Measurements from ENCODE around the gene MFSD12. TPM values are rescaled to one million over a fixed set of nuclear protein-coding genes. Genes with fewer than 3 reads are reported as not detected.
"Not testable (repeated sequence)": the region's sequence is repeated elsewhere in the genome, so short reads cannot be mapped to it uniquely, and the experiment has no call there.

Gene MFSD12
- total RNA-seq, 1 experiment from 2014 or later = 50.5 TPM

DNA sequence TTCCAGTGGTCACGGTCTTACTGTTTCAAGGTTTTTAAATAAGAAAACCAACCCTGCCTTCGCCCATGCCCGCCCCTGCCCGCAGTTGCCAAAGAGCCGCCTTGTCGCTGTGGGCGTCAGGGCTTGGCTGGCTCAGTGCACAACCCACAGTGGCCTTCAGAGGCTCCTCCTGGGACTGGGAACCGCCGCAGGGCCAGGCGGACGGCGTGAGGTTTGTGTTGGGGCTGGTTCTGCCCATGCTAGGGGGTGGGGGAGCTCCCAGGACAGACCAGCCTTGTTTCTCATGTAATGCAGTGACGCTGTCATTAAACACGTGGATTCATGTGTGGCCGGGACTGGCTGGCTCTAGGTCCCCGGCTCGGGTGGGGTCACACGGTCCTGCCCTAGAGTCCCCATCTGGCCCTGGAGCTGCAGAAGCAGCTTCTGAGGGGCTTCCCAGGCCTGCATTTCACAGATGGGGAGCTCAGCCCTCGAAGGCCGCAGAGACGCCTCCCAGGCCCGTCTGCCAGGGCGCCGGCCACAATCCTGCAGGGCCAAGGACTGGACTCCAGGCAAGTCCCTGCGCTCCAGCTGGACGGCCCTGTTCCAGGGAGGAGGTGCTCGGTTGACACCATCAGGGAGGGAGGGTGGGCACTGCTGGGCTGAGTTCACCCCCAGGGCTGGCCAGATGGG lies 20.8 kb downstream of the MFSD12 start:
- no peak for DNase-seq (ENCODE audit: low read depth)

DNA sequence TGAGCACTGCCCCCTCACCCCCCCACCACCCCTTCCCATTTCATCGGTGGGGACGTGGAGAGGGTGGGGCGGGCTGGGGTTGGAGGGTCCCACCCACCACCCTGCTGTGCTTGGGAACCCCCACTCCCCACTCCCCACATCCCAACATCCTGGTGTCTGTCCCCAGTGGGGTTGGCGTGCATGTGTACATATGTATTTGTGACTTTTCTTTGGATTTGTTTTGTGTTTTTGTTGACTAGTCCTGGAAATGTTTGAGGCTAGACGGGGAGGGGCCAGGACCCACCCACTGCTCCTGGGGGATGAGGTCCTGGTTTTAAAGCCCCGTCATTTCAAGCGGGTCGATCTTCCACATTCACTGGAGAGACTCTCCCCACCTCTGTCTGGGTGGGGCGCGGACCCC lies 21.4 kb downstream of the MFSD12 start:
- no peak for DNase-seq (ENCODE audit: low read depth)

DNA sequence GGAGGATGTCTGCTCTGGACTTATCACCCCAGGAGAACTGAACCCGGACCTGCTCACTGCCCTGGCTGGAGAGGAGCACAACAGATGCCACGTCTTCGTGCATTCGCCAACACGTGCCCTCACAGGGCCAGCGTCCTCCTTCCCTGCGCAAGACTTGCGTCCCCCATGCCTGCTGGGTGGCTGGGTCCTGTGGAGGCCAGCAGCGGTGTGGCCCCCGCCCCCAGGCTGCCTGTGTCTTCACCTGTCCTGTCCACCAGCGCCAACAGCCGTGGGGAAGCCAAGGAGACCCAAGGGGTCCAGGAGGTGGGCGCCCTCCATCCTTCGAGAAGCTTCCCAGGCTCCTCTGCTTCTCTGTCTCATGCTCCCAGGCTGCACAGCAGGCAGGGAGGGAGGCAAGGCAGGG lies 21.8 kb downstream of the MFSD12 start:
- no peak for DNase-seq (ENCODE audit: low read depth)

DNA sequence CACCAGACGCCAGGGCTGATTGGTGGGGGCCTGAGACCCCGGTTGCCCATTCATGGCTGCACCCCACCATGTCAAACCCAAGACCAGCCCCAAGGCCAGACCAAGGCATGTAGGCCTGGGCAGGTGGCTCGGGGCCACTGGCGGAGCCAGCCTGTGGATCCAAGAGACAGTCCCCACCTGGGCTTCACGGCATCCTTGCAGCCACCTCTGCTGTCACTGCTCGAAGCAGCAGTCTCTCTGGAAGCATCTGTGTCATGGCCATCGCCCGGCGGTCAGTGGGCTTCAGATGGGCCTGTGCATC lies 22.2 kb downstream of the MFSD12 start:
- DNase-seq (ENCODE audit: low read depth) = no peak

DNA sequence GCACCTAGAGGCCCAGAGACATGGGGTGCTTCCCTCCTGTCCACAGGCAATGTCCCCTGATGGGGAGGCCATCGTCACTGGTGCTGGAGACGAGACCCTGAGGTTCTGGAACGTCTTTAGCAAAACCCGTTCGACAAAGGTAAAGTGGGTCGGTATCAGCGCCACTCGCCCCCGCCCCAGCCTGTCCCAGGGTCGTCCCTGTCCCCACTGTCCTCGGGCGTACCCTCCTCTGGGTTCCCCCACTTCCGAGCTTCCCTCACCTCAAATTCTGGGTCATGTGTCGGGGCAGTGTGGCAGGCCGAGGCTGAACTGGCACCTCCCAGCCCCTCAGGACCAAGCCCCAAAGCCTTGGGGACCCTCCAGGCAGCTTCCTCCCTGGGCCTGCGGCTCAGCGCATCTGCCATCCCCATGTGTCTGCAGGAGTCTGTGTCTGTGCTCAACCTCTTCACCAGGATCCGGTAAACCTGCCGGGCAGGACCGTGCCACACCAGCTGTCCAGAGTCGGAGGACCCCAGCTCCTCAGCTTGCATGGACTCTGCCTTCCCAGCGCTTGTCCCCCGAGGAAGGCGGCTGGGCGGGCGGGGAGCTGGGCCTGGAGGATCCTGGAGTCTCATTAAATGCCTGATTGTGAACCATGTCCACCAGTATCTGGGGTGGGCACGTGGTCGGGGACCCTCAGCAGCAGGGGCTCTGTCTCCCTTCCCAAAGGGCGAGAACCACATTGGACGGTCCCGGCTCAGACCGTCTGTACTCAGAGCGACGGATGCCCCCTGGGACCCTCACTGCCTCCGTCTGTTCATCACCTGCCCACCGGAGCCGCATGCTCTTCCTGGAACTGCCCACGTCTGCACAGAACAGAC lies 22.8 kb downstream of the MFSD12 start:
- no peak for DNase-seq (ENCODE audit: low read depth)

DNA sequence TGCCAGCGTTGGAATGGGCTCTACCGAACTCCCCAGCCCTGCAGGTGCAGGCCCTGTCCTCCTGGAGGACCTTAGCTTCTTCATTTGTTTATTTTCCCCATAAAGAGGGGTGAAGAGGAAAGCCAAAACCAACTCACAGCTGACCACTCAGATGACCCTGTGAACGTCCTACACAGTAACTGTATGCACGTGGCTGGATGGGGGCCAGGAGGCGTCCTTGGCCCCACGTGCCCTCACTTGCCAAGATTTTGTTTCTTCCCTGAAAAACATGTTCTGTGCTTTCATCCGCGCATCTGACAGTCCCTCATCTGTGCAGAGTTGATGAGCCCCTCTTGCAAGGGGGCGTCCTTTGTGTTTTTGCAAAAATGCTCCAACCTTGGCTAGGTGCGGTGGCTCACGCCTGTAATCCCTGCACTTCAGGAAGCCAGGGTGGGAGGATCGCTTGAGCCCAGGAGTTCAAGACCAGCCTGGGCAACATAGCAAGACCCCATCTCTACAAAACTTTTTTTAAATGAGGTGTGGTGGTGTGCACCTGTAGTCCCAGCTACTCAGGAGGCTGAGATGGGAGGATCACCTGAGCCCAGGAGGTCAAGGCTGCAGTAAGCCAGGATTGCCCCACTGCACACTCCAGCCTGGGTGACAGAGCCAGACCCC lies 23.7 kb downstream of the MFSD12 start:
- no peak for DNase-seq (ENCODE audit: low read depth)

DNA sequence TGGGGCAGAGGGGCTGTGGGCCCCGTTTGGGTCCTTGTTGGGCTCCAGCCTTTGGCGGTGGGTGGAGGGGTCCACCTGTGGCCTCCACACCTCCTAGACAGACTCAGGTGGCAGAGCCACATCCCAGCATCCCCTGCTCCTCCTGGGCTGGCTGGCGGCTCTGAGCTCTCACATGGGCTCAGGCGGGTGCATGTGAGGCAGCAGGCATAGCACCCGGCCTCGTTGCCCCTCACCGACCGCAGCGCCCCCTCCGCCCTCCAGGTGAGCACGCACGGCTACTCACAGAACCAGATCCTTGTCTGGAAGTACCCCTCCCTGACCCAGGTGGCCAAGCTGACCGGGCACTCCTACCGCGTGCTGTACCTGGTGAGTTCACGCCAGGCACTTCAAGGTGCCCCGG lies 24.4 kb downstream of the MFSD12 start:
- no peak for DNase-seq (ENCODE audit: low read depth)

DNA sequence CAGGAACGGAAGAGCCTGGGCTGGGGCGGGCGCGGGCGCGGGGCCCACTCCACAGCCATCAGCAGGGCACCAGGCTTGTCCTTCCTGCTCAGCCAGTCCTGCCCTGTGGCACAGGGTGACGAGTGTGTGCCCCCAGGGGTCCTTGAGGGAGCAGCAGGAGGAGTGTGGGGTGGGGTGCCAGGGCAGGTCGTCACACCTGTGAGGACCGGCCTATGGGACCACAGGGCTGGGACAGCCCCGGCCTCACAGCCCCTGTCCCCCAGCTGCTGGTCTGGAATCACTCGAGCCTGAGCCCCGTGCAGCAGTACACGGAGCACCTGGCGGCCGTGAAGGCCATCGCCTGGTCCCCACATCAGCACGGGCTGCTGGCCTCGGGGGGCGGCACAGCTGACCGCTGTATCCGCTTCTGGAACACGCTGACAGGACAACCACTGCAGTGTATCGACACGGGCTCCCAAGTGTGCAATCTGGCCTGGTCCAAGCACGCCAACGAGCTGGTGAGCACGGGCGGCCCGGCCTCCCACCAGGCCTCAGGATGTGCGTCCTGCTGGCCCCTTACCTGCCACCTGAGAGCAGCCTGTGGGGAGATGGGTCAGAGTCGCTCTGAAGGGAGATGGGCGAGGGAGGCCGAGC lies 25.1 kb downstream of the MFSD12 start:
- no peak for DNase-seq (ENCODE audit: low read depth)

DNA sequence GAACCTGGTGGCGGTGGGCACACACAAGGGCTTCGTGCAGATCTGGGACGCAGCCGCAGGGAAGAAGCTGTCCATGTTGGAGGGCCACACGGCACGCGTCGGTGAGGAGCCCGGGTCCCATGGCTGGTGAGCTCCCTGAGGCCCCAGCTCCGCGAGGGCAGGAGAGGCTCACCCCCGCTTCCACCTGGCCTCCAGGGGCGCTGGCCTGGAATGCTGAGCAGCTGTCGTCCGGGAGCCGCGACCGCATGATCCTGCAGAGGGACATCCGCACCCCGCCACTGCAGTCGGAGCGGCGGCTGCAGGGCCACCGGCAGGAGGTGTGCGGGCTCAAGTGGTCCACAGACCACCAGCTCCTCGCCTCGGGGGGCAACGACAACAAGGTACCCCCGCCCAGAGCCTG lies 25.7 kb downstream of the MFSD12 start:
- DNase-seq (ENCODE audit: low read depth) = no peak

DNA sequence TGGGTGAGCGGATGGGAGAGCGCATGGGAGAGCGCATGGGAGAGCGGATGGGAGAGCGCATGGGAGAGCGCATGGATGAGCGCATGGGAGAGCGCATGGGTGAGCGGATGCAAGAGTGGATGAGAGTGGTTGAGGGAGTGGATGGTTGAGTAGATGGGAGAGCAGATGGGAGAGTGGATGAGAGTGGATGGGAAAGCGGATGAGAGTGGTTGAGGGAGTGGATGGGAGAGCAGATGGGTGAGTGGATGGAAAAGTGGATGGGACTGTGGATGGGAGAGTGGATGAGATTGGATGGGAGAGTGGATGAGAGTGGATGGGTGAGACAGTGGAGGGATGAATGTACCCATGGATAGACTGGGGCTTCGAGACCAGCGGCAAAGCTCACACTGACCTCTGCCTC lies 27.0 kb downstream of the MFSD12 start:
- no peak for DNase-seq (ENCODE audit: low read depth)

DNA sequence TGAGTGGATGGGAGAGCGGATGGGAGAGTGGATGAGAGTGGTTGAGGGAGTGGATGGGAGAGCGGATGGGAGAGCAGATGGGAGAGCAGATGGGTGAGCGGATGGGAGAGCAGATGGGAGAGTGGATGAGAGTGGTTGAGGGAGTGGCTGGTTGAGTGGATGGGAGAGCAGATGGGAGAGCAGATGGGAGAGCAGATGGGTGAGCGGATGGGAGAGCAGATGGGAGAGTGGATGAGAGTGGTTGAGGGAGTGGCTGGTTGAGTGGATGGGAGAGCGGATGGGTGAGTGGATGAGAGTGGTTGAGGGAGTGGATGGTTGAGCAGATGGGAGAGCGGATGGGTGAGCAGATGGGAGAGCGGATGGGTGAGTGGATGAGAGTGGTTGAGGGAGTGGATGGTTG lies 28.1 kb downstream of the MFSD12 start:
- not testable (repeated sequence) for DNase-seq (ENCODE audit: low read depth)

DNA sequence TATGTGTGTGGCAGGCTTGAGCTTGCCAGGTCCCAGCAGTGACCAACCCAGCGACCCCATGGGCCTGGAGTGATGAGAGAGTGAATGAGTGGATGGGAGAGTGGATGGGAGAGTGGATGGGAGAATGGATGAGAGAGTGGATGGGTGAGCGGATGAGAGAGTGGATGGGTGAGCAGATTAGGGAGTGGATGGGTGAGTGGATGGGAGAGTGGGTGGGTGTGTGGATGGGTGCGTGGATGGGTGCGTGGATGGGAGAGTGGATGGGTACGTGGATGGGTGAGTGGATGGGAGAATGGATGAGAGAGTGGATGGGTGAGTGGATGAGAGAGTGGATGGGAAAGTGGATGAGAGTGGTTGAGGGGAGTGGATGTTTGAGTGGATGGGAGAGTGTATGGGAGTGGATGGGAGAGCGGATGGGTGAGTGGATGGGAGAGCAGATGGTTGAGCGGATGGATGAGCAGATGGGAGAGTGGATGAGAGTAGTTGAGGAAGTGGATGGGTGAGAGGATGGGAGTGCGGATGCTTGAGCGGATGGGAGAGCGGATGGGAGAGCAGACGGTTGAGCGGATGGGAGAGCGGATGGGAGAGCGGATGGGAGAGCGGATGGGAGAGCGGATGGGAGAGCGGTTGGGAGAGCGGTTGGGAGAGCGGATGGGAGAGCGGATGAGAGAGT lies 28.7 kb downstream of the MFSD12 start:
- no peak for DNase-seq (ENCODE audit: low read depth)

DNA sequence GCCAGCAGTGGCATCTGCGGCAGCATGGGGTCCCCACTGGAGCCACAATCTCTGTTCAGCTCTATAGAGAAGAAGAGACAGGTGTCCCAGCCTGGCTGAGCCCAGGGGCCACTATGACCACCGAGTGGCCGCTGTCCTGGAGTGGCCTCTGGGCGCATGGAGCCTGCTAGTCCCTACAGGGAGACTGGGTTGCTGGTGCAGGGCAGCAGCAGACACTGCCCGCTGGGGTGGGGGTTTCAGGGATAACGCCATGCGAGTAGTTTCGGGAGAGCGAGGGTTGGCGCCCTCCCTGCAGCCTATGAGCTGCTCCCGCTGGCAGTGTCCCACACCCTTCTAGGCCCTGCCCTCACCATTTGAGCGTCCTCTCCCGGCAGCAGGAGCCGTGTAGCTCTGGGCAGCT lies 29.3 kb downstream of the MFSD12 start:
- no peak for DNase-seq (ENCODE audit: low read depth)

DNA sequence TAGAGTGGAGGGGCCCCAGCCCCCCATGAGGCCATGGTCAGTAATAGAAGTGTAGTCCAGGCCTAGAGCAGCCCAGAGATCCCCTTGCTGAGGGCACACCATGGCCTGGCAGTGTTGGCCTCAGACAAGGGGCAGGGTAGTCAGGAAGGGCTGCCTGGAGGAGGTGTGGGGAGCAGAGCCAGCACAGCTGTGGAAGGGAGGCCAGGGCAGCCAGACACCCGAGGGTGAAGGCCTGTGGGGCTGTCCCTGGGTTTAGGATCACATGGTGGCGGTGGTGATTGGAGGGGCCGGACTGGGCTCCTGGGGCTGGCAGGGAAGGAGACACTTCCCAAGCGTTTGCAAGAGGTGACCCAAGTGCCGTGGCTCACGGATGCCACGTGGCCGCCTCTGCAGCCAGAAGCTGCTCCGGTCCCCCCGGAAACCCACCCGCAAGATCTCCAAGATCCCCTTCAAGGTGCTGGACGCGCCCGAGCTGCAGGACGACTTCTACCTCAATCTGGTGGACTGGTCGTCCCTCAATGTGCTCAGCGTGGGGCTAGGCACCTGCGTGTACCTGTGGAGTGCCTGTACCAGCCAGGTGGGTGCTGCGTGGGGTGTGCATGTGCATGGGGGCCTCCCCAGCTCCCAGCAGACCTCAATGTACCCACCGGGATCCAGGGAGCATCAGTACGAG lies 30.0 kb downstream of the MFSD12 start:
- no peak for DNase-seq (ENCODE audit: low read depth)

DNA sequence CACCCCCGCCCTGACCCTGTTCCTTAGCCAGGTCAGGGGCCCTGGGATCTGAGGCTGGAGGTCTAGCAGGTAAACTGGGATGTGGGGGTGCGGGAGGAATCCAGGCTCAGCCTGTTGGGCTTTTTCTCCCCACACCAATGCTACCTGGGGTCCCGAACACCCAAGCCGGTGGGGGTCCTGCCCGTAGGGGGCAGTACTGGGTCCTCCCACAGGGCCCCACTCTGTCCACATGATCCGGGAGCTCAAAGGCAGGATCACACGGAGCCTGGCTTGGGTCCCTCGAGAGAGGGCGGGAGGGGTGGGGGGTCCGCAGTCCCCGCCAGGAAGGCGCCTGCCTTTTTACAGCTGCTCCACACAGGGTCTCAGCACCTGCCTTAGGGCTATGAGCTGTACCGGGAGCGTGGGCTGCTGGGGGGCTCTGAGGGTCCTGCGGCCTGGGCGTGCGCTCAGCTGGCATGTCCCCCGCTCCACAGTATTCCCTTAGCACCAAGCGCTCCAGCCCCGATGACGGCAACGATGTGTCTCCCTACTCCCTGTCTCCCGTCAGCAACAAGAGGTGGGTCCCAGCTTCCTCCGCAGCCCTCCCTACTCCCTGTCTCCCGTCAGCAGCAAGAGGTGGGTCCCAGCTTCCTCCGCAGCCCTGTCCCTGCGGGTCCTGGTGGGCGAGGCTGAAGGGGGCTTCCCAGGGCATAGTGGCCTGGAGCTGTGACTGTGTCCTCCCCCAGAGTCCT lies 30.7 kb downstream of the MFSD12 start:
- no peak for DNase-seq (ENCODE audit: low read depth)

DNA sequence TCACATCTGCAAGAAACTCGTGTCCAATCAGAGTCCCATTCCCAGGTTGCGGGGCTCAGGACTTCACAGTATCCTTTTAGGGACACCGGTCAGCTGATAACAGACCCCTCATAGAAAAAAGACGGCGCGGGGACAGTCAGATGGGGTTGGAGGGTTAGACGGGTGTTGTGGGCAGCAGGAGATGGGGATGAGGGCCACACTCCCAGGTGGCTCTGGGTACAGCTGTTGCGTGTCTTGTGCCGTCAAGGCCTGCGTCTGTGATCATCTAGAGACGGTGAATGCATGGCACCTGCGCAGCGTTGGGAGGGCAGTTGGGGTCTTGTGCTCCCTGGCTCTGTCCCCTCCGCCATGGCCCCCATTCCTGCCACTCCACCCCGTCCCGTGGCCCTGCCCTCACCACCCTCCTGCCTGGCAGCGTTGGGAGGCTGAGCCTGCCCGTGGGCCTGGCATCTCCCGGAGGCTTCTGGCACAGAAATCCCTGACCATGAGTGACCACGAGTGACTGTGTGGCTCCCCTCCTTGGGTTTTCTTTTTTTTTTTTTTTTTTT lies 32.4 kb downstream of the MFSD12 start:
- DNase-seq (ENCODE audit: low read depth) = no peak

DNA sequence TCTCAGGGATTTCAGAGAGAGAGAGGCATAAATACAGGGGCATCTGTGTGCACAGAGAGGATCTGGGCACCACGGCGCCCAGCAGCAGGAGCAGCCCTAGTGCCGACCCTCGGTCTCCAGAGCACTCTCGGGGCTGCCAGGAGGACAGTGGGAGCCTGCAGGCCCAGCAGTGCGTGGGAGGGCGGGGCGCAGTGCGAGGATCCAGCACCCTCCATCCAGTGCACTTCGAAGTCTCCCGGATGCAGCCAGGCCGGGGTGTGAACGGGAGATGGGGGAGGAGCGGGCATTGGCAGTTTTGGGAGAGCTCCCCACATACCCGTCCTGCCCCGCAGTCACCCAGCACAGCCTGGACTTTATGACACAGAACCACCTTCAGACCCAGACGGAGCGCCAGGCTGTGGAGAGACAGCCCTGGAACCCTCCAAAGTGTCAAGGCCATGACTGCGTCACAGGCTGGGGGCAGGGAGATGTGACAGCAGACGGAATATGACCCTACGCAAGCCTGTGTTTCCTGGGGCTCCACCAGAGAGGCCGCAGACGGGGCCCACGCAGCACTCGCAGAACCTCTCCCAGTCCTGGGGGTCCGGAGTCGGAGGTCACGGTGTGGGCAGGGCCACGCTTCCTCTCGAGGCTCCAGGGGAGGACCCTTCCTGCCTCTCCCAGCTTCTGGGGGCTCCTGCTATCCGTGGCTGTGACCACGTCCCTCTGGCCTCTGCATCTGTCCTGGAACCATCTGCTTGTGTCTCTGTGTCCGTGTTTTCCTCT lies 33.1 kb downstream of the MFSD12 start:
- no peak for DNase-seq (ENCODE audit: low read depth)

DNA sequence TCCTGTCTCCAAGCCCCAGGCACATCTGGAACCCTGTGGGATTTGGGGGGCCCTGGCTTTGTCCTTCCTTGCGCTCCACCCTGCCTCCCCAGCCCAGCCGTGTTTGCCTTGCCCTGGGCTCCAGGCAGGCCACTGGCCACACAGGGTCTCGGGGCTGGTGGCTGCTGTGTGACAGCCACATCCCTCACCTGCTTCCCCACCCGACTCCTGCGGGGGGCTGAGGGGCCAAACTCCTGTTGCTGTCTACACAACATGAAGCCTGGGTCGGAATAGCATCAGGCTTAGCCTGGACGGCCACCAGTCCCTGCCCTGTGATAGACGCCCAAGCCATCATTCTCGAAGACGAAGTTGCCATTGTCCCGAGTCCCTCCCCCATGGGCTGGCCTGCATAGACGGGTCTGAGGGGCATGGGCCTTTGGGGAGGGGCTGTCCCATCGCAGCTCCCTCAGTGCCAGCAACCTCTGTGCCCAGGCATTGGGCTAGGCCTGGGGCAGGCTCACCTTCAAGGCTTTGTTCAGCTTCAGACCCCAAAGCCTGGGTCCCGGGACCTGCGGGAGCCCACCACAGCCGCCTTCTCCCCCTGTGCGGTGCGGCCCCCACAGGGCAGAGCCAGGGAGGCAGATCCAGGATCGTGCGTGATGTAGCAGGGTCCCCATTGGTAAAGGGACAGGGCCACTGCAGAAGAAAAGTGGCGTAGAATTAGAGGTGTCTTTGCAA lies 33.9 kb downstream of the MFSD12 start:
- DNase-seq (ENCODE audit: low read depth) = no peak

Data from Daoy (cell line).